Muscle layer of duodenum (tissue), 2 donors: ENCODE measurements around the gene SMC1B.
"Not testable (repeated sequence)": the region's sequence is repeated elsewhere in the genome, so short reads cannot be mapped to it uniquely, and the experiment has no call there.

ENCODE experiments used
- H3K27ac ChIP-seq: one replicate; pipeline ENCODE4 v1.7.0; 2013; ENCODE audit warnings: mild to moderate bottlenecking, low read length
- H3K27me3 ChIP-seq: one replicate; pipeline ENCODE4 v1.7.0; 2013; ENCODE audit warnings: low read depth, mild to moderate bottlenecking, control low read depth, low read length
- H3K36me3 ChIP-seq, 2 donors: one replicate each; pipeline ENCODE4 v1.7.0; 2013; ENCODE audit warnings: low read length in 2 of 2, control low read depth in 1 of 2, mild to moderate bottlenecking in 1 of 2; ENCODE audit not compliant: insufficient read depth in 2 of 2, control insufficient read depth in 1 of 2
- H3K4me1 ChIP-seq, 2 donors: one replicate each; pipeline ENCODE4 v1.7.0; 2013; ENCODE audit warnings: low read length in 2 of 2, mild to moderate bottlenecking in 2 of 2, control low read depth in 1 of 2, moderate library complexity in 1 of 2; ENCODE audit not compliant: insufficient read depth in 2 of 2, control insufficient read depth in 1 of 2
- H3K4me3 ChIP-seq, 2 donors: one replicate each; pipeline ENCODE4 v1.7.0; 2013; ENCODE audit warnings: low read length in 2 of 2, low read depth in 1 of 2, mild to moderate bottlenecking in 1 of 2
- H3K9me3 ChIP-seq, 2 donors: one replicate each; pipeline ENCODE4 v1.7.0; 2013; ENCODE audit warnings: low read length in 2 of 2, control low read depth in 1 of 2, mild to moderate bottlenecking in 1 of 2; ENCODE audit not compliant: control insufficient read depth in 1 of 2
- donor health status: healthy.

Gene SMC1B

GRCh38 chr22:45452565-45453379 is 39.4 kb upstream of the SMC1B start:
- Histone ChIP-seq H3K9me3 (no peaks in the 10 kb centered on the region), H3K27me3 (no peaks in the 10 kb centered on the region), H3K36me3 (no peaks in the 10 kb centered on the region), H3K4me1 (no peaks in the 10 kb centered on the region), H3K27ac (no peak overlapping the region), H3K4me3 (no peak overlapping the region)

GRCh38 chr22:45451972-45452371 is 38.6 kb upstream of the SMC1B start:
- H3K9me3 ChIP-seq, result no peaks in the 10 kb centered on the region
- no peak overlapping the region for H3K4me3 ChIP-seq
- H3K27ac ChIP-seq, result no peak overlapping the region
- H3K4me1 ChIP-seq, result no peaks in the 10 kb centered on the region
- H3K36me3 ChIP-seq, result no peaks in the 10 kb centered on the region
- no peaks in the 10 kb centered on the region for H3K27me3 ChIP-seq

DNA sequence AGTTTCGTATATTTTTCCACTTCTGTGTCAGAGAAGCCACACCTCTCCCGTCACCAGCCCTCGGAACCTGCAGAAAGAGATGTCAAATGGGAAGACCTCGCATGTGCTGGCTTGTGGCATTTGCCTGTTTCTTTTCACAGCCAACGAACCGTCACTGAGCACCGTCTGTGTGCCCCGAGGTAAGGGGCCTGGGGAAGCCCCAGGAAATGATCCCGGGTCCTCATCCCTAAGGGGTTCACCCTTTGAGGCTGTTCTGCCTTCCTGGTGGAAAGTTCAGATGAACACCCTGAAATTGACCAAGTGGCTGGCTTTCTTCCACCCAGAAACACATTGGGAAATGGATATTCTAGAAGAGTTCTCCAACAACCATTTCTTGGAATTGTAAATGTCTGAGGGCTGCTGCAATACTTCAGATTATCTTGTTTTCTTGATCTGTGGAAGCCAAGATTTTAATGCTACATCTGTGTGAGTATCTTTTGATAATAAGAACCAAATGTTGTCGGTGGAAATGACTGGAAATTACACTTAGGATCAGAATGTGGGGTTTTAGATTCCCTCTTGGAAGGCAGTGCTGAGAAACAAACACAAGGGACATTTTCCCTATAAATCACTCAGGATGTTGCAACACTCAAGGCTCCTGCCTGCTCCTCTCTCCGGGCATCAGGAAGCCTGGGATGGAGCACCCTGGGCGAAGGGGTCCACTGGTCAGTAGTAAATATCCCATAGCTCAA is 37.7 kb upstream of the SMC1B start:
- Histone ChIP-seq H3K27me3 (no peaks in the 10 kb centered on the region), H3K4me1 (no peaks in the 10 kb centered on the region), H3K36me3 (no peaks in the 10 kb centered on the region), H3K4me3 (no peak overlapping the region), H3K9me3 (no peaks in the 10 kb centered on the region), H3K27ac (peak overlapping the region; percentile 33)

DNA sequence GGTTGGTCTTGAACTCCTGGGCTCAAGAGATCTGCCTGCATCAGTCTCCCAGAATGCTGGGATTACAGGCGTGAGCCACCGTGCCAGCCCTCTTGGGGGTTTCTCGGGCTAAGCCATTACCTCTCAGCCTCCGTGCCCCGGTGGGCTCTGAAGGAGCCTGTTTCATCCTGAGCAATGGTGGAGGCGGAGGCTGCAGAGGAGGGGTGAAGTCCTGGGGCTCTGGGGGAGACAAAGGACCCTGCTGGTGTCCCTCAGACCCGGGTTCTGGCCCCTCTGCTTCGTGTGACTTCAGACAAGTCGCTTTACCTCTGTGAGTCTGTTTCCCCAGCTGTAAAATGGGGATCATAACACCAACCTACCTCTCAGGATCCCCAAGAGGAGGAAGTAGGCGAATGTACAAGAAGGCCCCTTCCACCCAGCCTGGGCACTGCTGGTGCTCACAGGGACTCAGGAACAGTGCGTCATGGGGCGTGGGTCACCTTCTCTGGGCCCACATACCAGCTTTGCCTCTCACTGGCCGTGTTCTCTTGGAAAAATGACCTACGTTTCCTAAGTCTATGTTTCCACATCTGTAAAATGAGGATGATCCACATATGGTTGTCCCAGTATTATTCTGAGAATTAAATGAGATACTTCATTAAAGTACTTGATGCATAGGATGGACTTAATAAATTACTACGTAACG is 36.8 kb upstream of the SMC1B start:
- no peaks in the 10 kb centered on the region for H3K9me3 ChIP-seq
- H3K27ac ChIP-seq, result peak overlapping the region; percentile 33
- no peaks in the 10 kb centered on the region for H3K4me1 ChIP-seq
- H3K4me3 ChIP-seq, result no peak overlapping the region
- no peaks in the 10 kb centered on the region for H3K36me3 ChIP-seq
- H3K27me3 ChIP-seq, result no peaks in the 10 kb centered on the region

GRCh38 chr22:45449442-45449841 is 36.0 kb upstream of the SMC1B start:
- not testable (repeated sequence) for H3K36me3 ChIP-seq, H3K9me3 ChIP-seq, H3K4me3 ChIP-seq, H3K27ac ChIP-seq, H3K27me3 ChIP-seq, H3K4me1 ChIP-seq

- Histone ChIP-seq H3K27ac (no peak overlapping the region), H3K4me3 (no peak overlapping the region), H3K9me3 (no peaks in the 10 kb centered on the region), H3K27me3 (no peaks in the 10 kb centered on the region), H3K4me1 (no peaks in the 10 kb centered on the region), H3K36me3 (no peaks in the 10 kb centered on the region)
Measured at GRCh38 chr22:45448431-45448830, 35.0 kb upstream of the SMC1B start.

GRCh38 chr22:45447596-45447995 is 34.2 kb upstream of the SMC1B start:
- H3K36me3 ChIP-seq, H3K27me3 ChIP-seq, H3K9me3 ChIP-seq, H3K4me3 ChIP-seq, H3K4me1 ChIP-seq, H3K27ac ChIP-seq: not testable (repeated sequence)

DNA sequence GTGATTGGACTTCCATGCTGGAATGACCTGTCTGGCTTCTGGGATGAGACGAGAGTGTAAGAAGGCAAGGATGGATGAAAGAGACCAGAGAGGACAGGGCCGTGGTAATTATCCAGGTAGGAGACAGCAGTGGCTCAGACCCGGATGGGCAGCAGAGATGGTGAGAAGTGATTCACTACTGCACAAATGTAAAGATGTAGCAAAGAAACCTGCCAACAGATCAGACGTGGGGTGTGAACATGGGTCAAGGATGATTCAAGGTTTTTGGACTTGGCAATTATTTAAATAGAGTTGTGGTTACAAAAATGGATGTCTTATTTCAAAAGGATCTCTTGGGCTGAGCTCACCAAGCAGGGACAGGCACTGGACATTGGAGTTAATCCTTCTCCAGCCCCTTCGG is 32.8 kb upstream of the SMC1B start:
- Histone ChIP-seq H3K36me3 (no peaks in the 10 kb centered on the region), H3K27ac (no peak overlapping the region), H3K9me3 (no peaks in the 10 kb centered on the region), H3K27me3 (no peaks in the 10 kb centered on the region), H3K4me1 (peaks cover 0 to 2% of the 10 kb centered on the region in 2 donors), H3K4me3 (no peak overlapping the region)

- no peaks in the 10 kb centered on the region for H3K36me3 ChIP-seq
- H3K27me3 ChIP-seq, result no peaks in the 10 kb centered on the region
- peaks cover 0 to 3% of the 10 kb centered on the region in 2 donors for H3K4me1 ChIP-seq
- no peak overlapping the region for H3K4me3 ChIP-seq
- no peaks in the 10 kb centered on the region for H3K9me3 ChIP-seq
- H3K27ac ChIP-seq, result no peak overlapping the region
Measured at GRCh38 chr22:45445031-45445710, 31.8 kb upstream of the SMC1B start.

GRCh38 chr22:45444168-45444567 is 30.8 kb upstream of the SMC1B start:
- H3K4me3 ChIP-seq, result no peak overlapping the region
- H3K4me1 ChIP-seq, result peaks cover 0 to 3% of the 10 kb centered on the region in 2 donors
- H3K27me3 ChIP-seq, result no peaks in the 10 kb centered on the region

DNA sequence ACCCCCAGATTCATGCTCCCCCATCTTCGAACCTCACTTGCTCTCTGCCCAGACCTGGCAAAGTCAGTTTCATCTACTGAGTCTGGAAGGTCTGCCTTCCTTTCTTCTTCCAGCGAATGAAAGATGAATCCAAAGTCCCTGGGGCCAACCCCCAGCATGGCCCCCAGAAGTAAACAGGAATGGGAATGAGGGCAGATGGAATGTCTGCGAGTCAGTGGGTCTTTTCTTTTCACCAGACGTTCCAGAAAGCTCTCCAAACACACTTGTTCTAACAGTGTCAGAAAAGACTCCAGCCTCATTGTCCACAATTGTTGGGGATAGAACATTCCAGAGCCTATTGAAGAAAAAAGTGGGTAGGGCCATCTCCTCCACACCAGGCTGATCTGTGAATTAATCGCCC is 28.7 kb upstream of the SMC1B start:
- no peaks in the 10 kb centered on the region for H3K36me3 ChIP-seq
- no peak overlapping the region for H3K27ac ChIP-seq
- no peak overlapping the region for H3K4me3 ChIP-seq
- no peaks in the 10 kb centered on the region for H3K9me3 ChIP-seq
- H3K27me3 ChIP-seq, result no peaks in the 10 kb centered on the region
- H3K4me1 ChIP-seq, result peaks cover 0 to 3% of the 10 kb centered on the region in 2 donors

More at GRCh38 chr22:45444168-45444567, 30.8 kb upstream of the SMC1B start:
- Histone ChIP-seq H3K27ac (no peak overlapping the region), H3K9me3 (no peaks in the 10 kb centered on the region), H3K36me3 (no peaks in the 10 kb centered on the region)
